Sigmoid colon (tissue), 7 donors: Measurements from ENCODE around the gene IGSF21. TPM values are rescaled to one million over a fixed set of nuclear protein-coding genes. Genes with fewer than 3 reads are reported as not detected.

Source experiments
- DNase-seq: peaks from one replicate; pipeline ENCODE4 v3.0.0-alpha.2; 2019
- H3K27ac ChIP-seq, 4 donors: fragments of 200-600 bp; sonication (generic); one replicate each; pipeline ENCODE4 v1.5.1; 2016 to 2019; ENCODE audit warnings: mild to moderate bottlenecking in 1 of 4
- H3K27me3 ChIP-seq, 3 donors: fragments of 200-600 bp; sonication (generic); one replicate each; pipeline ENCODE4 v1.5.1; 2019; ENCODE audit warnings: mild to moderate bottlenecking in 1 of 3
- H3K36me3 ChIP-seq, 4 donors: fragments of 200-600 bp; sonication (generic); one replicate each; pipeline ENCODE4 v1.5.1; 2016 to 2019
- H3K4me1 ChIP-seq, 4 donors: fragments of 200-600 bp; sonication (generic); one replicate each; pipeline ENCODE4 v1.5.1; 2017 to 2019
- H3K4me3 ChIP-seq, 4 donors: fragments of 200-600 bp; sonication (generic); one replicate each; pipeline ENCODE4 v1.5.1; 2017 to 2019; ENCODE audit warnings: mild to moderate bottlenecking in 2 of 4, moderate library complexity in 1 of 4
- H3K9me3 ChIP-seq, 4 donors: fragments of 200-600 bp in 3 of 4; sonication (generic) in 3 of 4; one replicate each; pipeline versions ENCODE4 v1.5.1 to v1.6.1; 2013 to 2019
- CTCF ChIP-seq, 4 experiments: fragments of 450-650 bp in 3 of 4; fragments of 200-600 bp in 1 of 4; IDR thresholded peaks; one replicate each; pipeline ENCODE4 v1.5.1; 2016 to 2019; ENCODE audit warnings: antibody characterized with exemption in 4 of 4, mild to moderate bottlenecking in 3 of 4, moderate library complexity in 2 of 4
- EP300 ChIP-seq, 4 donors: sonication (generic); formaldehyde crosslinking; IDR thresholded peaks; one replicate each; pipeline ENCODE4 v1.6.1; 2017; ENCODE audit warnings: antibody characterized with exemption in 4 of 4
- POLR2A ChIP-seq, 2 donors: fragments of 450-650 bp; IDR thresholded peaks; one replicate each; pipeline ENCODE4 v1.6.1; 2016; ENCODE audit warnings: antibody characterized with exemption in 2 of 2, mild to moderate bottlenecking in 2 of 2, moderate library complexity in 2 of 2
- POLR2AphosphoS5 ChIP-seq, 4 donors: sonication (generic); formaldehyde crosslinking; IDR thresholded peaks; one replicate each; pipeline ENCODE4 v1.6.1; 2017; ENCODE audit warnings: antibody characterized with exemption in 4 of 4
- WGBS, 2 donors: extraction: QIAGEN DNeasy Blood & Tissue Kit; methylation state at CpG; one replicate each; pipeline ENCODE4 v1.1.7; 2013; 5-methylcytosine and 5-hydroxymethylcytosine counted together
- intact Hi-C: fragments of 100-400 bp; cut with DNase I; formaldehyde crosslinking; loops from one replicate; pipeline ENCODE4 v1.15.1; 2023
- polyA plus RNA-seq, 3 donors: library from polyadenylated mRNA; stranded (reverse); fragments of 200-250 nt; gene quantifications; one replicate each; pipeline ENCODE4 v1.2.3, GENCODE V29; 2013
- total RNA-seq, 4 donors: library from RNA; depleted of rRNA; stranded (reverse); fragments of >200 nt; gene quantifications; one replicate each; pipeline ENCODE4 v1.1.0, GENCODE V29; 2016
- donor health status: healthy with polysubstance abuse.
- donor health status: Bipolar disorder and iron deficiency.
- donor health status: healthy.

IGSF21 gene
- total and polyA plus RNA-seq, 7 donors = 0.55 to 2.6 (median 1.1) TPM; not detected in 2

- TF ChIP-seq EP300 (IDR thresholded peaks at IDR 0.05) = no peak
- TF ChIP-seq CTCF (IDR thresholded peaks at IDR 0.05) = peak; percentile 13 to 80 (median 74)
- no peaks in the 10 kb centered on the region for H3K36me3 ChIP-seq
- H3K27ac ChIP-seq = no peak overlapping the region
- H3K9me3 ChIP-seq = no peaks in the 10 kb centered on the region
- intact Hi-C loops = loop anchor here (10.0 kb wide), 1 partner anchor 606 kb away; no protein-coding TSS in a partner anchor
- peak; percentile 72 for DNase-seq
- H3K4me3 ChIP-seq = no peak overlapping the region
- peaks cover 0 to 16% (median 0%) of the 10 kb centered on the region in 3 donors for H3K27me3 ChIP-seq
- 1 to 4% methylated on average over 10 of the region's 10 CpGs for WGBS, 2 donors
- peaks cover 0 to 4% (median 0%) of the 10 kb centered on the region in 4 donors for H3K4me1 ChIP-seq
Observed at GRCh38 chr1:18100491-18101063, 7.0 kb upstream of the IGSF21 start.

- H3K9me3 ChIP-seq = no peaks in the 10 kb centered on the region
- H3K27ac ChIP-seq = no peak overlapping the region
- 91 to 93% methylated on average over 2 of the region's 2 CpGs for WGBS, 2 donors
- TF ChIP-seq CTCF (IDR thresholded peaks at IDR 0.05) = no peak
- TF ChIP-seq EP300 (IDR thresholded peaks at IDR 0.05) = no peak
- intact Hi-C loops = loop anchor here (10.0 kb wide), 1 partner anchor 607 kb away; no protein-coding TSS in a partner anchor
- no peak for DNase-seq
- no peaks in the 10 kb centered on the region for H3K36me3 ChIP-seq
- H3K4me3 ChIP-seq = no peak overlapping the region
- peaks cover 0 to 4% (median 0%) of the 10 kb centered on the region in 4 donors for H3K4me1 ChIP-seq
- H3K27me3 ChIP-seq = peaks cover 2 to 24% (median 3%) of the 10 kb centered on the region in 3 donors
Observed at GRCh38 chr1:18101508-18101907, 6.1 kb upstream of the IGSF21 start.

GRCh38 chr1:18103788-18104421 is 3.7 kb upstream of the IGSF21 start:
- DNase-seq = no peak
- H3K9me3 ChIP-seq = no peaks in the 10 kb centered on the region
- intact Hi-C loops = loop anchor here (10.0 kb wide), 1 partner anchor 609 kb away; no protein-coding TSS in a partner anchor
- whole genome bisulfite sequencing, 2 donors = 82 to 84% methylated on average over 7 of the region's 7 CpGs
- H3K27ac ChIP-seq = no peak overlapping the region
- H3K4me3 ChIP-seq = no peak overlapping the region
- peaks cover 12 to 40% (median 26%) of the 10 kb centered on the region in 3 donors for H3K27me3 ChIP-seq
- TF ChIP-seq EP300 (IDR thresholded peaks at IDR 0.05) (no peak), POLR2A (IDR thresholded peaks at IDR 0.05) (no peak), POLR2AphosphoS5 (IDR thresholded peaks at IDR 0.05) (no peak), CTCF (IDR thresholded peaks at IDR 0.05) (no peak)
- peaks cover 0 to 22% (median 15%) of the 10 kb centered on the region in 4 donors for H3K4me1 ChIP-seq
- no peaks in the 10 kb centered on the region for H3K36me3 ChIP-seq

- Histone ChIP-seq H3K9me3 (no peaks in the 10 kb centered on the region), H3K27ac (no peak overlapping the region), H3K4me1 (peaks cover 0 to 29% (median 22%) of the 10 kb centered on the region in 4 donors), H3K36me3 (no peaks in the 10 kb centered on the region), H3K4me3 (no peak overlapping the region), H3K27me3 (peaks cover 17 to 48% (median 33%) of the 10 kb centered on the region in 3 donors)
- 56 to 67% methylated on average over 9 of the region's 9 CpGs for WGBS, 2 donors
- intact Hi-C loops = loop anchor here (10.0 kb wide), 1 partner anchor 610 kb away; no protein-coding TSS in a partner anchor
- TF ChIP-seq EP300 (IDR thresholded peaks at IDR 0.05) (no peak), POLR2AphosphoS5 (IDR thresholded peaks at IDR 0.05) (no peak), CTCF (IDR thresholded peaks at IDR 0.05) (no peak), POLR2A (IDR thresholded peaks at IDR 0.05) (no peak)
- DNase-seq = no peak
Observed at GRCh38 chr1:18104546-18105100, 3.0 kb upstream of the IGSF21 start.
